Endodermal cell (in vitro differentiated cells): ENCODE measurements around the gene CPA4. TPM values are rescaled to one million over a fixed set of nuclear protein-coding genes. Genes with fewer than 3 reads are reported as not detected.

ENCODE experiments used
- DNase-seq: peaks from one replicate; pipeline ENCODE4 v3.0.0-alpha.2; 2017
- H3K27ac ChIP-seq: 2 replicates; pipeline ENCODE4 v1.5.1; 2013; ENCODE audit warnings: mild to moderate bottlenecking, low read depth, low read length, moderate library complexity
- H3K27me3 ChIP-seq: 2 replicates; pipeline ENCODE4 v1.6.1; 2013; ENCODE audit warnings: mild to moderate bottlenecking, low read length, moderate library complexity; ENCODE audit not compliant: insufficient read depth, control insufficient read depth, poor library complexity, severe bottlenecking
- H3K36me3 ChIP-seq: 2 replicates; pipeline ENCODE4 v1.7.0; 2013; ENCODE audit warnings: mild to moderate bottlenecking, low read length, moderate library complexity; ENCODE audit not compliant: control insufficient read depth, insufficient read depth
- H3K4me1 ChIP-seq: one replicate; pipeline ENCODE4 v1.7.0; 2013; ENCODE audit warnings: low read length; ENCODE audit not compliant: control insufficient read depth, insufficient read depth
- H3K4me3 ChIP-seq: 2 replicates; pipeline ENCODE4 v1.5.1; 2013; ENCODE audit warnings: mild to moderate bottlenecking, low read length, moderate library complexity
- H3K9ac ChIP-seq: 2 replicates; pipeline ENCODE4 v1.6.1; 2013; ENCODE audit warnings: mild to moderate bottlenecking, low read length, moderate library complexity; ENCODE audit not compliant: poor library complexity, severe bottlenecking; ENCODE audit errors: extremely low read depth
- H3K9me3 ChIP-seq: 2 replicates; pipeline ENCODE4 v1.6.1; 2013; ENCODE audit warnings: mild to moderate bottlenecking, low read length, moderate library complexity; ENCODE audit not compliant: control insufficient read depth
- H3K27ac Mint-ChIP-seq: 2 replicates; pipeline ENCODE4 v1.8.0; 2020; ENCODE audit warnings: mixed read lengths
- H3K27me3 Mint-ChIP-seq: 2 replicates; pipeline ENCODE4 v1.8.0; 2021; ENCODE audit warnings: mild to moderate bottlenecking, mixed read lengths; ENCODE audit not compliant: insufficient read depth
- H3K36me3 Mint-ChIP-seq: 2 replicates; pipeline ENCODE4 v1.8.0; 2020; ENCODE audit warnings: low read depth, mixed read lengths
- H3K4me1 Mint-ChIP-seq: 2 replicates; pipeline ENCODE4 v1.8.0; 2020; ENCODE audit warnings: mixed read lengths
- H3K4me3 Mint-ChIP-seq: 2 replicates; pipeline ENCODE4 v1.8.0; 2020; ENCODE audit warnings: mild to moderate bottlenecking, moderate library complexity, mixed read lengths
- H3K9me3 Mint-ChIP-seq: 2 replicates; pipeline ENCODE4 v1.8.0; 2020; ENCODE audit warnings: mild to moderate bottlenecking, mixed read lengths
- WGBS, 2 experiments: methylation state at CpG; one replicate each; pipeline versions ENCODE4 v1.1.5 to v1.1.7; 2013; ENCODE audit warnings: missing lambda C conversion rate in 2 of 2, mixed read lengths in 1 of 2; ENCODE audit not compliant: insufficient coverage in 1 of 2, insufficient read length in 1 of 2; 5-methylcytosine and 5-hydroxymethylcytosine counted together
- total RNA-seq, 2 donors: library from RNA; stranded (reverse); fragmentation: NEBNext Ultra II Directional in 1 of 2; extraction: Animal tissue kit (Norgen Biotek cat#: 25700) in 1 of 2; gene quantifications; 2 replicates in 1 of 2; 3 replicates in 1 of 2; pipeline ENCODE4 v1.2.1, GENCODE V29; 2021
- TF ChIP-seq, protein P1 (sequence below): fragments of 200-600 bp; sonication (generic); conservative IDR thresholded peaks from 2 replicates; pipeline ENCODE4 v1.5.0; 2021; ENCODE audit warnings: antibody characterized with exemption, mild to moderate bottlenecking

The CPA4 gene
- total RNA-seq, 2 donors from 2014 or later: not detected

DNA sequence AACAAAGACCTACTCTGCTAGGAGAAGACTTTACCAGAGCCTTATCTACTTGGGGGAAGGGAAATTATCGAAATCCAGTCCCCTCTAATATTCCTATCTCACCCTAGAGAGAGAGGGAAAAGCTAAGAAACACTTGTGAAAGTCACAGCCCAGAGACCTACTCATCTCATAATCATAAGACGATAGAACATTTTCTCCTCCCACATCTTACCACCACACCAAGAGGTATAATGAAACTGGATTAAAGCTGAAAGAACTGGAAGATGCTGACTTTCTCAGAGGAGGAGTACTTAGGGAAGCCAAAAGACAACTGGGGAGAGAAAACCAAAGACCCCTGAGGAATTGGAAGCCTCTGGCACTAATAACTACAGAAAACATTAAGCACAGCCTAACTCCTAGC is 40.9 kb downstream of the CPA4 start:
- Histone ChIP-seq H3K36me3 (no peaks in the 10 kb centered on the region), H3K4me1 (no peaks in the 10 kb centered on the region), H3K4me3 (no peak overlapping the region), H3K27me3 (no peaks in the 10 kb centered on the region), H3K9ac (no peak overlapping the region), H3K9me3 (no peaks in the 10 kb centered on the region), H3K27ac (no peak overlapping the region)
- Mint-ChIP-seq H3K4me1 (peaks cover 10% of the 10 kb centered on the region), H3K27me3 (no peaks in the 10 kb centered on the region), H3K27ac (no peak overlapping the region), H3K9me3 (no peaks in the 10 kb centered on the region), H3K4me3 (no peak overlapping the region), H3K36me3 (no peaks in the 10 kb centered on the region)
- no peak for DNase-seq
- TF ChIP-seq, protein P1, sequence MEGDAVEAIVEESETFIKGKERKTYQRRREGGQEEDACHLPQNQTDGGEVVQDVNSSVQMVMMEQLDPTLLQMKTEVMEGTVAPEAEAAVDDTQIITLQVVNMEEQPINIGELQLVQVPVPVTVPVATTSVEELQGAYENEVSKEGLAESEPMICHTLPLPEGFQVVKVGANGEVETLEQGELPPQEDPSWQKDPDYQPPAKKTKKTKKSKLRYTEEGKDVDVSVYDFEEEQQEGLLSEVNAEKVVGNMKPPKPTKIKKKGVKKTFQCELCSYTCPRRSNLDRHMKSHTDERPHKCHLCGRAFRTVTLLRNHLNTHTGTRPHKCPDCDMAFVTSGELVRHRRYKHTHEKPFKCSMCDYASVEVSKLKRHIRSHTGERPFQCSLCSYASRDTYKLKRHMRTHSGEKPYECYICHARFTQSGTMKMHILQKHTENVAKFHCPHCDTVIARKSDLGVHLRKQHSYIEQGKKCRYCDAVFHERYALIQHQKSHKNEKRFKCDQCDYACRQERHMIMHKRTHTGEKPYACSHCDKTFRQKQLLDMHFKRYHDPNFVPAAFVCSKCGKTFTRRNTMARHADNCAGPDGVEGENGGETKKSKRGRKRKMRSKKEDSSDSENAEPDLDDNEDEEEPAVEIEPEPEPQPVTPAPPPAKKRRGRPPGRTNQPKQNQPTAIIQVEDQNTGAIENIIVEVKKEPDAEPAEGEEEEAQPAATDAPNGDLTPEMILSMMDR: no peak
- WGBS, 2 experiments: 100% methylated on average over 1 of the region's 2 CpGs; no CpG with 5 or more reads in 1 of the 2 experiments

DNA sequence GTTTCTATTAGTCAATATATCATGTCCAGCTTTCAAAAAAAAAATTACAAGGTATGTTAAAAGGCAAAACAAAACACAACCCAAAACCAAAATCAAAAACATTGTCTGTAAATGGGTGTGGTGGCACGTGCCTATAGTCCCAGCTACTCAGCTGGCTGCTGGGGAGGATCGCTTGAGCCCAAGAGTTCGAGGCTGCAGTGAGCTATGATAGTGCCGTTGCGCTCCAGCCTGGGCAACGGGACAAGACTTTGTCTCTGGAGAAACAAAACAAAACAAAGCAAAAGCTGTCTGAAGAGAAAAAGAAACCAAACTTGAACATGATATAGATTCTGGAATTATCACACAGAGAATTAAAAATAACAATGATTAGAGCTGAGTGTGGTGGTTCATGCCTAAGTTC is 41.3 kb downstream of the CPA4 start:
- Mint-ChIP-seq H3K27me3 (no peaks in the 10 kb centered on the region), H3K36me3 (no peaks in the 10 kb centered on the region), H3K27ac (no peak overlapping the region), H3K4me3 (no peak overlapping the region), H3K9me3 (no peaks in the 10 kb centered on the region), H3K4me1 (peaks cover 10% of the 10 kb centered on the region)
- Histone ChIP-seq H3K36me3 (no peaks in the 10 kb centered on the region), H3K27ac (no peak overlapping the region), H3K9ac (no peak overlapping the region), H3K4me3 (no peak overlapping the region), H3K4me1 (no peaks in the 10 kb centered on the region), H3K9me3 (no peaks in the 10 kb centered on the region), H3K27me3 (no peaks in the 10 kb centered on the region)
- TF ChIP-seq, protein P1: no peak
- DNase-seq: no peak
- WGBS, 2 experiments: 93 to 94% methylated on average over 6 of the region's 6 CpGs

DNA sequence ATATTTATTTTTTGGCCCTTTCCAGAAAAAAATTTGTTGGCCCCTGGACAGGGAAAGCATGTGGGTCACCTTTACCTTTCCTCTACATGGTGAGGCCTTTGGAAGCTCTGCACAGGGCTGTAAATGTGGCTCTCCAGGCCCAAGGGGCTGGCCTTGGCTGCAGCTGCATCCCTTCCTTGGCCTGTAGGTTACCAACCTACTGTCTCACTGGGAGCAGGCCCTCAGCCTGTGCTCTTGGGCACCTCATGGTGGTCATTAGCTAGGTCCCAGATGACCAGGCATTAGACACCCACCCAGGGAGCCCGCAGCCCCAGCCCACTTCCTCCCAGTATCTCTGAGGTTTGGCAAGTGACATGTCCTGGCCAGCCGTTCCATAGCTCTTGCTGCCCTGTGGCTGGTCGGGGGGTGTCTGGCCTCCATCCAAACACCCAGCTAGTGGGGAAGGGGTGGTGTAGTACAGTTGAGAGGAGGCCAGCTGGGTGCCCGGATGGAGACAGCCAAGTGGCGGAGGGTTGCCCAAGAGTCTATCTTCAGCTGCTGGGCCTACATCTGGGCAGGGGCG is 44.5 kb downstream of the CPA4 start:
- Mint-ChIP-seq H3K36me3 (no peaks in the 10 kb centered on the region), H3K4me3 (no peak overlapping the region), H3K27ac (no peak overlapping the region), H3K9me3 (no peaks in the 10 kb centered on the region), H3K4me1 (peaks cover 6% of the 10 kb centered on the region), H3K27me3 (no peaks in the 10 kb centered on the region)
- TF ChIP-seq, protein P1: peak; percentile 39
- Histone ChIP-seq H3K27ac (no peak overlapping the region), H3K4me1 (no peaks in the 10 kb centered on the region), H3K27me3 (no peaks in the 10 kb centered on the region), H3K9ac (no peak overlapping the region), H3K4me3 (no peak overlapping the region), H3K9me3 (no peaks in the 10 kb centered on the region), H3K36me3 (no peaks in the 10 kb centered on the region)
- peak; percentile 53 for DNase-seq
- 95 to 100% methylated on average over 2 to 6 of the region's 6 CpGs for WGBS, 2 experiments
